C4-2B (cell line): ENCODE data around the gene LYRM9.
A peak's percentile ranks its signal among the peaks of the same experiment; 100 is the strongest.

Experiments
- H3K27ac ChIP-seq: fragments of 450-650 bp; 2 replicates; pipeline ENCODE4 v1.5.1; 2017
- CTCF ChIP-seq: fragments of 450-650 bp; conservative IDR thresholded peaks from 2 replicates; pipeline ENCODE4 v1.5.1; 2017; ENCODE audit warnings: mild to moderate bottlenecking
- ZFX ChIP-seq: fragments of 450-650 bp; IDR thresholded peaks from 2 replicates; pipeline ENCODE4 v1.6.1; 2017

LYRM9 gene

GRCh38 chr17:27892866-27893769, at the start of gene LYRM9:
LYRM9 (minus strand) TSS chr17:27893365; CDS start chr17:27882694, 10,671 bp downstream.
- peak within 1 kb of the TSS; percentile 59 for H3K27ac ChIP-seq
- TF ChIP-seq ZFX (peak; percentile 95), CTCF (peak; percentile 100)

- TF ChIP-seq CTCF (no peak), ZFX (no peak)
- no peak overlapping the region for H3K27ac ChIP-seq
Measured at GRCh38 chr17:27940503-27941428, 47.6 kb upstream of the LYRM9 start.

GRCh38 chr17:27939474-27940465, 46.6 kb upstream of the LYRM9 start:
- H3K27ac ChIP-seq = no peak overlapping the region
- TF ChIP-seq CTCF (no peak), ZFX (no peak)

GRCh38 chr17:27938864-27939263, 45.7 kb upstream of the LYRM9 start:
- no peak for TF ChIP-seq ZFX
- TF ChIP-seq CTCF = no peak
- no peak overlapping the region for H3K27ac ChIP-seq

GRCh38 chr17:27938241-27938640, 45.1 kb upstream of the LYRM9 start:
- TF ChIP-seq CTCF = no peak
- TF ChIP-seq ZFX = no peak
- H3K27ac ChIP-seq = no peak overlapping the region

- TF ChIP-seq ZFX = no peak
- TF ChIP-seq CTCF = no peak
- H3K27ac ChIP-seq = no peak overlapping the region
Measured at GRCh38 chr17:27937025-27937546, 43.9 kb upstream of the LYRM9 start.
